PC-9 (cell line): Measurements from ENCODE around the gene MRTO4. TPM values are rescaled to one million over a fixed set of nuclear protein-coding genes. Genes with fewer than 3 reads are reported as not detected.

ENCODE experiments used
- BruUV-seq: library from RNA; stranded (reverse); fragments of 400-500 nt; replicated peaks from 2 replicates; lab custom pipeline; 2021; lab: Mats Ljungman, UMichigan
- CTCF ChIA-PET: fragments of 300-600 bp; sonication (Branson Sonifier 250); formaldehyde crosslinking; loops from one replicate; lab custom pipeline; 2022; ENCODE audit warnings: antibody characterized with exemption; lab: Charles Lee
- POLR2A ChIA-PET: fragments of 300-600 bp; sonication (Branson Sonifier 250); formaldehyde crosslinking; loops from one replicate; lab custom pipeline; 2022; ENCODE audit warnings: antibody characterized with exemption; ENCODE audit not compliant: unreplicated experiment; lab: Charles Lee
- DNase-seq, 2 experiments: peaks; one replicate each; pipeline versions ENCODE4 v3.0.0 to v3.0.0-alpha.2; 2015 to 2022; ENCODE audit warnings: mixed read lengths in 1 of 2
- H2AFZ ChIP-seq: fragments of 200-600 bp; sonication (generic); 2 replicates; pipeline ENCODE4 v1.8.1; 2017; ENCODE audit warnings: antibody characterized with exemption
- H3F3A ChIP-seq: fragments of 200-600 bp; sonication (generic); 2 replicates; pipeline ENCODE4 v1.8.1; 2017; ENCODE audit warnings: antibody characterized with exemption, mild to moderate bottlenecking, low read depth; ENCODE audit not compliant: insufficient read depth
- H3K27ac ChIP-seq: fragments of 200-600 bp; sonication (generic); 2 replicates; pipeline ENCODE4 v1.6.1; 2016; ENCODE audit warnings: mixed run types
- H3K27me3 ChIP-seq: fragments of 200-600 bp; sonication (generic); 2 replicates; pipeline ENCODE4 v1.6.1; 2016; ENCODE audit warnings: low read depth, mixed run types; ENCODE audit not compliant: insufficient read depth
- H3K36me3 ChIP-seq: fragments of 200-600 bp; sonication (generic); 2 replicates; pipeline ENCODE4 v1.6.1; 2016; ENCODE audit warnings: low read depth, mixed run types
- H3K4me1 ChIP-seq: fragments of 200-600 bp; sonication (generic); replicated peaks from 2 replicates; pipeline ENCODE4 v1.6.1; 2016; ENCODE audit warnings: mixed run types; ENCODE audit not compliant: insufficient read depth
- H3K4me2 ChIP-seq: fragments of 200-600 bp; sonication (generic); 2 replicates; pipeline ENCODE4 v1.6.1; 2017; ENCODE audit warnings: mixed run types
- H3K4me3 ChIP-seq: fragments of 200-600 bp; sonication (generic); 2 replicates; pipeline ENCODE4 v1.6.1; 2016; ENCODE audit warnings: mixed run types
- H3K79me2 ChIP-seq: fragments of 200-600 bp; sonication (generic); 2 replicates; pipeline ENCODE4 v1.6.1; 2017; ENCODE audit warnings: low read depth, mixed run types
- H3K9me2 ChIP-seq: fragments of 200-600 bp; sonication (generic); 2 replicates; pipeline ENCODE4 v1.8.1; 2017; ENCODE audit warnings: mild to moderate bottlenecking; ENCODE audit not compliant: insufficient read depth
- H3K9me3 ChIP-seq: fragments of 200-600 bp; sonication (generic); 2 replicates; pipeline ENCODE4 v1.8.1; 2016; ENCODE audit warnings: low read depth; ENCODE audit not compliant: insufficient read depth
- H4K20me1 ChIP-seq: fragments of 200-600 bp; sonication (generic); 2 replicates; pipeline ENCODE4 v1.8.1; 2017; ENCODE audit not compliant: insufficient read depth
- CTCF ChIP-seq: fragments of 200-600 bp; sonication (generic); conservative IDR thresholded peaks from 2 replicates; pipeline ENCODE4 v1.6.1; 2017; ENCODE audit warnings: mixed run types, antibody characterized with exemption, mild to moderate bottlenecking, moderate library complexity
- EZH2 ChIP-seq: fragments of 200-600 bp; sonication (generic); IDR thresholded peaks from 2 replicates; pipeline ENCODE4 v1.8.0; 2017; ENCODE audit warnings: antibody characterized with exemption, low read depth
- intact Hi-C: fragments of 100-400 bp; cut with micrococcal nuclease; formaldehyde crosslinking; loops from one replicate; pipeline ENCODE4 v1.10.0; 2022; ENCODE audit not compliant: unreplicated experiment
- total RNA-seq: library from RNA; stranded (reverse); gene quantifications from 2 replicates; pipeline ENCODE4 v1.2.3, GENCODE V29; 2021

Gene MRTO4
- total RNA-seq, 1 experiment from 2014 or later: 29.0 TPM

- Histone ChIP-seq H2AFZ (no peak overlapping the region), H3K4me3 (no peak overlapping the region), H3K4me1 (no peaks in the 10 kb centered on the region), H3K36me3 (no peaks in the 10 kb centered on the region), H4K20me1 (no peaks in the 10 kb centered on the region; the same call in 1 of the 2 replicates), H3K9me2 (no peaks in the 10 kb centered on the region), H3K9me3 (no peaks in the 10 kb centered on the region), H3K4me2 (no peak overlapping the region), H3K27me3 (no peaks in the 10 kb centered on the region), H3K27ac (no peak overlapping the region), H3K79me2 (no peaks in the 10 kb centered on the region), H3F3A (no peaks in the 10 kb centered on the region)
- intact Hi-C loops: no loop called here
- ChIA-PET CTCF (no interaction called here), POLR2A (no interaction called here)
- BruUV-seq: no TSS peak
- TF ChIP-seq CTCF (no peak), EZH2 (no peak)
- DNase-seq: no peak
Observed at GRCh38 chr1:19232524-19232846, 19.1 kb upstream of the MRTO4 start.

- POLR2A ChIA-PET: interaction anchor here (0.7 kb wide), 1 partner anchor 29 kb away, joined by 10 read pairs; no protein-coding TSS in a partner anchor
Observed at GRCh38 chr1:19234224-19234623, 17.4 kb upstream of the MRTO4 start.

GRCh38 chr1:19239876-19240275, 11.7 kb upstream of the MRTO4 start:
- no peaks in the 10 kb centered on the region for H3K9me2 ChIP-seq
- BruUV-seq: no TSS peak
- H3F3A ChIP-seq: no peaks in the 10 kb centered on the region
- no peaks in the 10 kb centered on the region for H3K4me1 ChIP-seq
- ChIA-PET CTCF (no interaction called here), POLR2A (no interaction called here)
- no peak for DNase-seq
- H3K27me3 ChIP-seq: no peaks in the 10 kb centered on the region
- no peak overlapping the region for H2AFZ ChIP-seq
- intact Hi-C loops: no loop called here
- H3K79me2 ChIP-seq: no peaks in the 10 kb centered on the region
- no peaks in the 10 kb centered on the region for H3K9me3 ChIP-seq
- H4K20me1 ChIP-seq: no peaks in the 10 kb centered on the region
- H3K36me3 ChIP-seq: no peaks in the 10 kb centered on the region
- no peak overlapping the region for H3K4me2 ChIP-seq
- no peak overlapping the region for H3K27ac ChIP-seq
- no peak overlapping the region for H3K4me3 ChIP-seq
- TF ChIP-seq EZH2 (no peak), CTCF (no peak)

More at GRCh38 chr1:19234224-19234623, 17.4 kb upstream of the MRTO4 start:
- BruUV-seq: no TSS peak
- Histone ChIP-seq H3K9me3 (no peaks in the 10 kb centered on the region), H3K4me1 (no peaks in the 10 kb centered on the region), H3K27me3 (no peaks in the 10 kb centered on the region), H3K4me3 (no peak overlapping the region), H3K79me2 (no peaks in the 10 kb centered on the region), H2AFZ (no peak overlapping the region), H4K20me1 (no peaks in the 10 kb centered on the region), H3K27ac (no peak overlapping the region), H3K36me3 (no peaks in the 10 kb centered on the region), H3K4me2 (no peak overlapping the region), H3K9me2 (no peaks in the 10 kb centered on the region), H3F3A (no peaks in the 10 kb centered on the region)
- TF ChIP-seq EZH2 (no peak), CTCF (no peak)
- intact Hi-C loops: no loop called here
- CTCF ChIA-PET: no interaction called here
- DNase-seq: no peak
